MM.1S (cell line): ENCODE data around the gene DNAAF5.

Source experiments
- EZH2phosphoT487 ChIP-seq: fragments of 300-600 bp; sonication (generic); IDR thresholded peaks from 2 replicates; pipeline ENCODE4 v1.6.1; 2018; ENCODE audit warnings: antibody characterized with exemption, low read length
- TF ChIP-seq, protein P1 (sequence below): fragments of 300-600 bp; sonication (generic); IDR thresholded peaks from 2 replicates; pipeline ENCODE4 v1.5.1; 2016; ENCODE audit warnings: antibody characterized with exemption, low read length, mixed read lengths

DNA sequence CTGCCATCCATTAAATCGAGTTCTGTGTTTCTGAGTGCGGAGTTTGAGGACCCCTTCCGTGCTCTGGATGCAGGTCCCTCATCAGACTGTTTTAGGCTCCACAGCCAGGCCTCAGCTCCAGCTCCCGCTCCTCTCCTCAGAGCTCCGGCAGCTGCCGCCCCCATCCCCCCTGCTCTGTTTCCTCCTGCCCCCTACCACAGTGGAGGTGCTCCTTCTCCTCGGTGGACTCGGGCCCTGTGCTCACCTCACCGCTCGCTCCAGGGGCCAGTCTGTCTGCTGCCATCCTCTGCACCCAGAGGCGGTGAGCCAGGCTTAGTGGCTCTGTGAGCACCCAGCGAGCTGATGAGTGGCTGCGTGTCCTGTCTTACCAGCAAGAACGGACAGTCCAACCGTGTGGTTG lies 21.9 kb downstream of the DNAAF5 start:
- TF ChIP-seq, protein P1, sequence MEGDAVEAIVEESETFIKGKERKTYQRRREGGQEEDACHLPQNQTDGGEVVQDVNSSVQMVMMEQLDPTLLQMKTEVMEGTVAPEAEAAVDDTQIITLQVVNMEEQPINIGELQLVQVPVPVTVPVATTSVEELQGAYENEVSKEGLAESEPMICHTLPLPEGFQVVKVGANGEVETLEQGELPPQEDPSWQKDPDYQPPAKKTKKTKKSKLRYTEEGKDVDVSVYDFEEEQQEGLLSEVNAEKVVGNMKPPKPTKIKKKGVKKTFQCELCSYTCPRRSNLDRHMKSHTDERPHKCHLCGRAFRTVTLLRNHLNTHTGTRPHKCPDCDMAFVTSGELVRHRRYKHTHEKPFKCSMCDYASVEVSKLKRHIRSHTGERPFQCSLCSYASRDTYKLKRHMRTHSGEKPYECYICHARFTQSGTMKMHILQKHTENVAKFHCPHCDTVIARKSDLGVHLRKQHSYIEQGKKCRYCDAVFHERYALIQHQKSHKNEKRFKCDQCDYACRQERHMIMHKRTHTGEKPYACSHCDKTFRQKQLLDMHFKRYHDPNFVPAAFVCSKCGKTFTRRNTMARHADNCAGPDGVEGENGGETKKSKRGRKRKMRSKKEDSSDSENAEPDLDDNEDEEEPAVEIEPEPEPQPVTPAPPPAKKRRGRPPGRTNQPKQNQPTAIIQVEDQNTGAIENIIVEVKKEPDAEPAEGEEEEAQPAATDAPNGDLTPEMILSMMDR = no peak
- TF ChIP-seq EZH2phosphoT487 = no peak
